IMR-90 (cell line): Measurements from ENCODE around the gene MOB3A. TPM values are rescaled to one million over a fixed set of nuclear protein-coding genes. Genes with fewer than 3 reads are reported as not detected.

ENCODE experiments used
- ATAC-seq: fragments of 200-7000 bp; cut with Tn5 transposase; 2 replicates; pipeline ENCODE4 v1.9.1; 2020; ENCODE audit warnings: low read depth, mild to moderate bottlenecking, moderate library complexity
- BruUV-seq: library from RNA; stranded (reverse); fragments of 400-500 nt; replicated peaks from 2 replicates; lab custom pipeline; 2021; lab: Mats Ljungman, UMichigan
- CTCF ChIA-PET: fragments of 300-600 bp; formaldehyde crosslinking; extraction: SDS; loops from one replicate; lab custom pipeline; 2021; ENCODE audit warnings: antibody characterized with exemption; lab: Yijun Ruan, JAX
- POLR2A ChIA-PET: fragments of 300-600 bp; sonication (Branson Sonifier 250); formaldehyde crosslinking; loops from one replicate; lab custom pipeline; 2022; ENCODE audit warnings: antibody characterized with exemption; ENCODE audit not compliant: unreplicated experiment; lab: Charles Lee
- DNase-seq: peaks from one replicate; pipeline ENCODE4 v3.0.0; 2013
- H2AFZ ChIP-seq: replicated peaks from 2 replicates; pipeline ENCODE3; 2013; ENCODE audit warnings: low read length, mild to moderate bottlenecking; ENCODE audit not compliant: poor library complexity
- H2AK5ac ChIP-seq: 2 replicates; pipeline ENCODE4 v1.6.1; 2013; ENCODE audit warnings: low read depth, low read length, inconsistent platforms
- H2AK9ac ChIP-seq: replicated peaks from 2 replicates; pipeline ENCODE3; 2013; ENCODE audit warnings: mild to moderate bottlenecking, low read depth, low read length, moderate library complexity; ENCODE audit not compliant: poor library complexity
- H2BK120ac ChIP-seq: 2 replicates; pipeline ENCODE4 v1.6.1; 2013; ENCODE audit warnings: low read depth, low read length, inconsistent platforms
- H2BK15ac ChIP-seq: 3 replicates; pipeline ENCODE4 v1.6.1; 2013; ENCODE audit warnings: low read depth, low read length, inconsistent platforms
- H2BK20ac ChIP-seq: 2 replicates; pipeline ENCODE4 v1.6.1; 2013; ENCODE audit warnings: low read depth, mild to moderate bottlenecking, inconsistent platforms, low read length, moderate library complexity
- H2BK5ac ChIP-seq: 2 replicates; pipeline ENCODE4 v1.6.1; 2013; ENCODE audit warnings: mild to moderate bottlenecking, low read depth, low read length, inconsistent platforms; ENCODE audit not compliant: poor library complexity, severe bottlenecking
- H3K14ac ChIP-seq: replicated peaks from 2 replicates; pipeline ENCODE4 v1.6.1; 2013; ENCODE audit warnings: low read depth, low read length, inconsistent platforms
- H3K18ac ChIP-seq: 2 replicates; pipeline ENCODE4 v1.6.1; 2013; ENCODE audit warnings: low read depth, low read length, control low read depth
- H3K23ac ChIP-seq: 2 replicates; pipeline ENCODE4 v1.6.1; 2013; ENCODE audit warnings: low read depth, low read length, inconsistent platforms
- H3K27ac ChIP-seq: 2 replicates; pipeline ENCODE4 v1.5.1; 2013; ENCODE audit warnings: mild to moderate bottlenecking, control low read depth, low read length; ENCODE audit not compliant: insufficient read depth
- H3K27me3 ChIP-seq: 2 replicates; pipeline ENCODE4 v1.6.1; 2013; ENCODE audit warnings: low read length; ENCODE audit not compliant: control insufficient read depth, insufficient read depth
- H3K36me3 ChIP-seq: 2 replicates; pipeline ENCODE4 v1.6.1; 2013; ENCODE audit warnings: low read length, mixed read lengths; ENCODE audit not compliant: control insufficient read depth, insufficient read depth
- H3K4ac ChIP-seq: 2 replicates; pipeline ENCODE4 v1.6.1; 2013; ENCODE audit warnings: low read depth, low read length, inconsistent platforms
- H3K4me1 ChIP-seq: 2 replicates; pipeline ENCODE4 v1.6.1; 2013; ENCODE audit warnings: low read length, mixed read lengths; ENCODE audit not compliant: control insufficient read depth, insufficient read depth
- H3K4me2 ChIP-seq: 2 replicates; pipeline ENCODE4 v1.6.1; 2013; ENCODE audit warnings: low read depth, mild to moderate bottlenecking, control low read depth, low read length, moderate library complexity
- H3K4me3 ChIP-seq: 2 replicates; pipeline ENCODE4 v1.5.1; 2013; ENCODE audit warnings: low read depth, mild to moderate bottlenecking, control low read depth, low read length, moderate library complexity; ENCODE audit not compliant: insufficient read depth
- H3K56ac ChIP-seq: 2 replicates; pipeline ENCODE4 v1.6.1; 2013; ENCODE audit warnings: low read length, inconsistent platforms; ENCODE audit not compliant: insufficient read depth; ENCODE audit errors: extremely low read depth
- H3K79me1 ChIP-seq, 2 experiments: 2 replicates each; pipeline ENCODE4 v1.6.1; 2013; ENCODE audit warnings: low read length in 2 of 2, inconsistent platforms in 1 of 2, low read depth in 1 of 2
- H3K9ac ChIP-seq: 2 replicates; pipeline ENCODE4 v1.6.1; 2013; ENCODE audit warnings: low read depth, low read length, control low read depth
- H3K9me1 ChIP-seq: 2 replicates; pipeline ENCODE4 v1.6.1; 2013; ENCODE audit warnings: low read length, inconsistent platforms; ENCODE audit not compliant: insufficient read depth
- H3K9me3 ChIP-seq: 2 replicates; pipeline ENCODE4 v1.6.1; 2013; ENCODE audit warnings: low read length; ENCODE audit not compliant: control insufficient read depth, insufficient read depth
- H4K20me1 ChIP-seq: 2 replicates; pipeline ENCODE4 v1.6.1; 2013; ENCODE audit warnings: low read length, inconsistent platforms; ENCODE audit not compliant: insufficient read depth
- H4K5ac ChIP-seq: 2 replicates; pipeline ENCODE4 v1.6.1; 2013; ENCODE audit warnings: mild to moderate bottlenecking, low read depth, low read length, control low read depth
- H4K8ac ChIP-seq, 2 experiments: 2 replicates each; pipeline ENCODE4 v1.6.1; 2013; ENCODE audit warnings: low read depth in 2 of 2, low read length in 2 of 2, control low read depth in 1 of 2, inconsistent platforms in 1 of 2
- H4K91ac ChIP-seq: 2 replicates; pipeline ENCODE4 v1.6.1; 2013; ENCODE audit warnings: low read depth, low read length, inconsistent platforms; ENCODE audit not compliant: insufficient read depth
- BHLHE40 ChIP-seq: fragments of 150-350 bp; IDR thresholded peaks from 2 replicates; pipeline ENCODE4 v1.6.1; 2016; ENCODE audit warnings: mild to moderate bottlenecking, low read depth, low read length
- CEBPB ChIP-seq: IDR thresholded peaks from 2 replicates; pipeline ENCODE4 v1.6.1; 2012; ENCODE audit warnings: low read depth, low read length, improper control_type of control experiment
- CHD1 ChIP-seq: IDR thresholded peaks from 2 replicates; pipeline ENCODE4 v1.6.1; 2012; ENCODE audit warnings: low read depth, low read length, improper control_type of control experiment
- CTCF ChIP-seq: conservative IDR thresholded peaks from 2 replicates; pipeline ENCODE4 v1.5.1; 2012; ENCODE audit warnings: mild to moderate bottlenecking, low read depth, low read length, improper control_type of control experiment
- FOS ChIP-seq: fragments of 150-350 bp; IDR thresholded peaks from 2 replicates; pipeline ENCODE4 v1.6.1; 2016; ENCODE audit warnings: low read depth, low read length
- MAFK ChIP-seq: IDR thresholded peaks from 2 replicates; pipeline ENCODE4 v1.6.1; 2012; ENCODE audit warnings: low read depth, low read length, improper control_type of control experiment
- MAZ ChIP-seq: IDR thresholded peaks from 2 replicates; pipeline ENCODE4 v1.6.1; 2012; ENCODE audit warnings: low read depth, mild to moderate bottlenecking, low read length, improper control_type of control experiment, moderate library complexity, borderline replicate concordance
- MXI1 ChIP-seq: IDR thresholded peaks from 2 replicates; pipeline ENCODE4 v1.6.1; 2012; ENCODE audit warnings: low read depth, mild to moderate bottlenecking, low read length, moderate library complexity, borderline replicate concordance
- NFE2L2 ChIP-seq: fragments of 150-350 bp; IDR thresholded peaks from 2 replicates; pipeline ENCODE4 v1.6.1; 2016; ENCODE audit warnings: low read depth, mild to moderate bottlenecking, low read length
- POLR2A ChIP-seq: IDR thresholded peaks from 2 replicates; pipeline ENCODE4 v1.6.1; 2012; ENCODE audit warnings: mild to moderate bottlenecking, low read depth, low read length
- RAD21 ChIP-seq: IDR thresholded peaks from 2 replicates; pipeline ENCODE4 v1.6.1; 2012; ENCODE audit warnings: low read length, improper control_type of control experiment
- RCOR1 ChIP-seq: IDR thresholded peaks from 2 replicates; pipeline ENCODE4 v1.6.1; 2012; ENCODE audit warnings: mild to moderate bottlenecking, low read length, improper control_type of control experiment; ENCODE audit not compliant: insufficient replicate concordance
- RFX5 ChIP-seq: IDR thresholded peaks from 2 replicates; pipeline ENCODE4 v1.8.0; 2012; ENCODE audit warnings: low read depth, mild to moderate bottlenecking, low read length, moderate library complexity
- SMC3 ChIP-seq: fragments of 150-350 bp; IDR thresholded peaks from 2 replicates; pipeline ENCODE4 v1.6.1; 2016; ENCODE audit warnings: low read depth, mild to moderate bottlenecking, antibody characterized with exemption, low read length, moderate library complexity
- USF2 ChIP-seq: fragments of 150-350 bp; IDR thresholded peaks from 2 replicates; pipeline ENCODE4 v1.6.1; 2017; ENCODE audit warnings: mild to moderate bottlenecking, antibody characterized with exemption, low read length, low read depth
- WGBS, 2 experiments: methylation state at CpG; one replicate each; pipeline versions ENCODE4 v1.1.5 to v1.1.7; 2013; ENCODE audit warnings: missing lambda C conversion rate in 2 of 2; ENCODE audit not compliant: insufficient read length in 1 of 2; ENCODE audit errors: extremely low coverage in 2 of 2; 5-methylcytosine and 5-hydroxymethylcytosine counted together
- dilution Hi-C: fragments of 300-500 bp; cut with HindIII; formaldehyde crosslinking; loops from one replicate; pipeline ENCODE4 v1.14.3; 2018; ENCODE audit warnings: low sequenced_read_pairs; ENCODE audit not compliant: unreplicated experiment
- in situ Hi-C: fragments of 300-500 bp; cut with MboI; formaldehyde crosslinking; loops from 3 replicates; pipeline ENCODE4 v1.14.3; 2019; ENCODE audit warnings: low sequenced_read_pairs, inconsistent platforms, mixed read lengths
- intact Hi-C: fragments of 100-400 bp; cut with micrococcal nuclease; formaldehyde crosslinking; loops from 2 replicates; pipeline ENCODE4 v1.10.0; 2022
- polyA plus RNA-seq, 3 experiments: library from polyadenylated mRNA; depleted of rRNA; stranded (reverse); fragments of >200 nt; gene quantifications; 2 replicates each; pipeline ENCODE4 v1.2.3, GENCODE V29; 2012; ENCODE audit warnings: low replicate concordance in 1 of 3
- total RNA-seq: library from RNA; depleted of rRNA; stranded (reverse); fragments of >200 nt; gene quantifications from 2 replicates; pipeline ENCODE4 v1.2.3, GENCODE V29; 2012
- TF ChIP-seq, protein P1 (sequence below): fragments of 150-350 bp; IDR thresholded peaks from 2 replicates; pipeline ENCODE4 v1.6.1; 2016; ENCODE audit warnings: low read depth, mild to moderate bottlenecking, low read length, moderate library complexity, borderline replicate concordance

The MOB3A gene
- total and polyA plus RNA-seq, 2 of the 4 experiments (the other 2 are of a cell fraction): 9.3 to 26.5 TPM

DNA sequence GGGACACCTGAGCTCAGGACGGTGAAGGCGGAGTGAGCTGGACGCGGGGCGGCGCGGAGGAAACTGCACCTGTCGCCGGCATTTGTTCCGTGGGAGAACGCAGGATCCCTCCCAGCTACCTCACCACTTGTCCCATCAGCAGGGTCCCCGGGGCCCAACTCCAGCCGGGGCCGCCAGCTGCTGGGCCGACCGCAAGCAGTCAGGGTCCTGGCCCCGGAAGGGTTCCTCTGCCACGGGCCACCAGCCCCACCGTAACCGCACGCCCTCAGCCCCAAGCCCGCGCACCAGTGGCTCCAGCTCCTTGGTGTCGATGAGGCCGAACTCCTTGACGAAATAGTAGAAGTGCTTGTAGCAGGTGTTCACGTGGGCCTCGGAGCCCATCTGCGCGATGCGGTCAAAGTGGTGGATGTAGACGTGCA is 19.6 kb downstream of the MOB3A start:
- Histone ChIP-seq H3K23ac (no peak overlapping the region), H4K5ac (no peak overlapping the region), H2AFZ (no peak overlapping the region), H3K9me3 (no peaks in the 10 kb centered on the region), H2AK9ac (no peak overlapping the region), H2BK5ac (no peak overlapping the region), H3K14ac (no peak overlapping the region), H3K27ac (no peak overlapping the region), H3K27me3 (no peaks in the 10 kb centered on the region), H3K4ac (no peak overlapping the region), H3K79me1 (peaks cover 8 to 15% of the 10 kb centered on the region in 2 experiments; a peak in 3 of 4 replicates), H3K18ac (no peak overlapping the region), H3K36me3 (peaks cover 67% of the 10 kb centered on the region), H4K91ac (no peak overlapping the region), H3K4me1 (no peaks in the 10 kb centered on the region), H4K20me1 (no peaks in the 10 kb centered on the region), H4K8ac (no peak overlapping the region), H3K4me3 (no peak overlapping the region), H3K4me2 (no peak overlapping the region), H2BK20ac (no peak overlapping the region), H3K56ac (no peak overlapping the region), H3K9me1 (no peaks in the 10 kb centered on the region), H2AK5ac (no peak overlapping the region), H3K9ac (no peak overlapping the region), H2BK120ac (no peak overlapping the region), H2BK15ac (no peak overlapping the region)
- no peak for TF ChIP-seq CTCF
- TF ChIP-seq CHD1: no peak
- TF ChIP-seq RAD21: no peak
- TF ChIP-seq, protein P1, sequence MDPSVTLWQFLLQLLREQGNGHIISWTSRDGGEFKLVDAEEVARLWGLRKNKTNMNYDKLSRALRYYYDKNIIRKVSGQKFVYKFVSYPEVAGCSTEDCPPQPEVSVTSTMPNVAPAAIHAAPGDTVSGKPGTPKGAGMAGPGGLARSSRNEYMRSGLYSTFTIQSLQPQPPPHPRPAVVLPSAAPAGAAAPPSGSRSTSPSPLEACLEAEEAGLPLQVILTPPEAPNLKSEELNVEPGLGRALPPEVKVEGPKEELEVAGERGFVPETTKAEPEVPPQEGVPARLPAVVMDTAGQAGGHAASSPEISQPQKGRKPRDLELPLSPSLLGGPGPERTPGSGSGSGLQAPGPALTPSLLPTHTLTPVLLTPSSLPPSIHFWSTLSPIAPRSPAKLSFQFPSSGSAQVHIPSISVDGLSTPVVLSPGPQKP: no peak
- no peak for TF ChIP-seq MXI1
- TF ChIP-seq MAZ: no peak
- TF ChIP-seq USF2: no peak
- no peak for TF ChIP-seq CEBPB
- TF ChIP-seq SMC3: no peak
- no peak for TF ChIP-seq MAFK
- no peak for TF ChIP-seq FOS
- no peak for TF ChIP-seq POLR2A
- TF ChIP-seq RFX5: no peak
- no peak for TF ChIP-seq RCOR1
- TF ChIP-seq NFE2L2: no peak
- no peak for TF ChIP-seq BHLHE40
- no peak for DNase-seq
- intact Hi-C loops (no loop called here), in situ Hi-C loops (no loop called here), dilution Hi-C loops (no loop called here)
- POLR2A ChIA-PET: no interaction called here
- CTCF ChIA-PET: no interaction called here
- no TSS peak for BruUV-seq
- no peak for ATAC-seq
- WGBS, 2 experiments: 95% methylated on average over 29 of the region's 32 CpGs; no CpG with 5 or more reads in 1 of the 2 experiments
